Caco-2 (cell line): Measurements from ENCODE around the gene DAB1. TPM values are rescaled to one million over a fixed set of nuclear protein-coding genes. Genes with fewer than 3 reads are reported as not detected.

ENCODE experiments used
- BruUV-seq: library from RNA; stranded (reverse); fragments of 400-500 nt; replicated peaks from 2 replicates; lab custom pipeline; 2021; lab: Mats Ljungman, UMichigan
- CTCF ChIA-PET: fragments of 300-600 bp; sonication (Branson Sonifier 250); formaldehyde crosslinking; loops from one replicate; lab custom pipeline; 2022; ENCODE audit warnings: antibody characterized with exemption; lab: Charles Lee
- POLR2A ChIA-PET: fragments of 300-600 bp; sonication (Branson Sonifier 250); formaldehyde crosslinking; loops from one replicate; lab custom pipeline; 2022; ENCODE audit warnings: antibody characterized with exemption; lab: Charles Lee
- DNase-seq, 2 experiments: peaks; one replicate each; pipeline versions ENCODE4 v3.0.0 to v3.0.0-alpha.2; 2020 to 2022
- H3K27me3 ChIP-seq: replicated peaks from 2 replicates; pipeline ENCODE4 v1.6.0; 2011; ENCODE audit warnings: low read length; ENCODE audit not compliant: control insufficient read depth, insufficient read depth
- H3K36me3 ChIP-seq: 2 replicates; pipeline ENCODE4 v1.5.1; 2011; ENCODE audit warnings: low read length; ENCODE audit not compliant: control insufficient read depth, insufficient read depth
- H3K4me1 ChIP-seq: fragments of 250-450 bp; sonication (Bioruptor Pico); 2 replicates; pipeline ENCODE4 v1.5.1; 2020; ENCODE audit warnings: mild to moderate bottlenecking
- H3K4me3 ChIP-seq: 2 replicates; pipeline ENCODE4 v1.5.1; 2011; ENCODE audit warnings: low read depth, mild to moderate bottlenecking, control low read depth, low read length
- H3K9me3 ChIP-seq: fragments of 250-450 bp; sonication (Bioruptor Pico); 2 replicates; pipeline ENCODE4 v1.5.1; 2020; ENCODE audit warnings: mild to moderate bottlenecking, moderate library complexity
- H3K27ac Mint-ChIP-seq: one replicate; pipeline ENCODE4 v1.8.0; 2022; ENCODE audit warnings: mixed read lengths; ENCODE audit not compliant: unreplicated experiment
- H3K27me3 Mint-ChIP-seq: one replicate; pipeline ENCODE4 v1.8.0; 2022; ENCODE audit warnings: mixed read lengths; ENCODE audit not compliant: insufficient read depth, unreplicated experiment
- H3K36me3 Mint-ChIP-seq: one replicate; pipeline ENCODE4 v1.8.0; 2022; ENCODE audit warnings: mild to moderate bottlenecking, mixed read lengths; ENCODE audit not compliant: insufficient read depth, unreplicated experiment
- H3K4me1 Mint-ChIP-seq: one replicate; pipeline ENCODE4 v1.8.0; 2022; ENCODE audit warnings: low read depth, mixed read lengths; ENCODE audit not compliant: unreplicated experiment
- H3K4me3 Mint-ChIP-seq: one replicate; pipeline ENCODE4 v1.8.0; 2022; ENCODE audit warnings: mild to moderate bottlenecking, moderate library complexity, mixed read lengths; ENCODE audit not compliant: unreplicated experiment
- H3K9me3 Mint-ChIP-seq: one replicate; pipeline ENCODE4 v1.8.0; 2022; ENCODE audit warnings: mixed read lengths; ENCODE audit not compliant: unreplicated experiment
- intact Hi-C: fragments of 100-400 bp; cut with micrococcal nuclease; formaldehyde crosslinking; loops from one replicate; pipeline ENCODE4 v1.10.0; 2022; ENCODE audit not compliant: unreplicated experiment
- total RNA-seq: library from RNA; stranded (reverse); gene quantifications from 2 replicates; pipeline ENCODE4 v1.2.3, GENCODE V29; 2022
- TF ChIP-seq, protein P1 (sequence below), 2 experiments: fragments of 200-600 bp in 1 of 2; IDR thresholded peaks; 1 replicate in 1 of 2; 2 replicates in 1 of 2; pipeline versions ENCODE4 v1.5.1 to v1.8.0; 2011 to 2022; ENCODE audit warnings: antibody characterized with exemption in 1 of 2, control low read depth in 1 of 2, inconsistent platforms in 1 of 2, low read depth in 1 of 2, low read length in 1 of 2, mild to moderate bottlenecking in 1 of 2, moderate library complexity in 1 of 2; ENCODE audit not compliant: insufficient read depth in 1 of 2, severe bottlenecking in 1 of 2, unreplicated experiment in 1 of 2

DAB1 gene
- total RNA-seq, 1 experiment from 2014 or later, result 0.32 TPM

DNA sequence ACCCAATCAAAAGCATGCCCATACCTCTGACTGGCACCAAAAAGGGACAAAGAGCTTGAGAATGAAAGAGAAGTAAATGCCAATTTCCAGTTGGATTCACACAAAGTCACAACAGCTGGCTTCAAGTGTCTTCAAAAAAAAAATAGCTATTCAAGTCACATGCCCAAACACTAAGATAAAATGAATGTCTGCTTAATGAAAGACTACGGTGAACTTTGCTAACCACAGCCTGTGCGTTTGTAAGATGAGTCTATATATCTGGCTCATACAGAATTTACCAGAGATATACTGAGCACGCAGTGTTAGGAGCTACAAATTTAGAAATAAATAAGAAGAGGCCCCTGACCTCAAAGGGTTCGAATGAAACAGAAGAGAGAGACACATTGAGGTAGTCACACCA, 73.2 kb downstream of the DAB1 start:
- H3K27ac Mint-ChIP-seq, result no peak overlapping the region

DNA sequence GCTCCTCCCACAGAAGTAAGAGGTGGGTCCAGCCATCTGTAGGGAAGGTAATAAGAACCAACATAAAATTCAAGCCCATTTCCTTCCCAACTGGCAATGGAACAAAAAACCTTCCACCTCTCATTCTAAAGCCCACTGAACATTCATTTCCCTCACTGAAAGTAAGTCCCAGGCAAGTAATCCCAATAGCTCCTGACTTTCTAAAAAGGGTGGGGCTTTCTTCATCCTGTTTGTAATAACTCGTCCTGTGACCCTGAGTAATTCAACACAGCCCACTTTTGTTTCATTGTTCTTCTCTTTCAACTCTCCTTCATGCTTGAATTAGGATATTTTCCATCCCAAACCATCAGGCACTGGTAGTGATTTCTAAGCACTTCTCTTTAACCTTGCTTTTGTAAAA, 74.9 kb downstream of the DAB1 start:
- H3K36me3 Mint-ChIP-seq, result no peaks in the 10 kb centered on the region
- no peaks in the 10 kb centered on the region for H3K4me1 Mint-ChIP-seq
- no peak overlapping the region for H3K27ac Mint-ChIP-seq
- Histone ChIP-seq H3K27me3 (no peaks in the 10 kb centered on the region), H3K9me3 (no peaks in the 10 kb centered on the region), H3K4me1 (no peaks in the 10 kb centered on the region), H3K36me3 (no peaks in the 10 kb centered on the region), H3K4me3 (no peak overlapping the region)
- no peaks in the 10 kb centered on the region for H3K9me3 Mint-ChIP-seq
- H3K4me3 Mint-ChIP-seq, result no peak overlapping the region
- no peak for DNase-seq
- intact Hi-C loops, result no loop called here
- no peaks in the 10 kb centered on the region for H3K27me3 Mint-ChIP-seq
- ChIA-PET POLR2A (no interaction called here), CTCF (no interaction called here)
- TF ChIP-seq, protein P1, sequence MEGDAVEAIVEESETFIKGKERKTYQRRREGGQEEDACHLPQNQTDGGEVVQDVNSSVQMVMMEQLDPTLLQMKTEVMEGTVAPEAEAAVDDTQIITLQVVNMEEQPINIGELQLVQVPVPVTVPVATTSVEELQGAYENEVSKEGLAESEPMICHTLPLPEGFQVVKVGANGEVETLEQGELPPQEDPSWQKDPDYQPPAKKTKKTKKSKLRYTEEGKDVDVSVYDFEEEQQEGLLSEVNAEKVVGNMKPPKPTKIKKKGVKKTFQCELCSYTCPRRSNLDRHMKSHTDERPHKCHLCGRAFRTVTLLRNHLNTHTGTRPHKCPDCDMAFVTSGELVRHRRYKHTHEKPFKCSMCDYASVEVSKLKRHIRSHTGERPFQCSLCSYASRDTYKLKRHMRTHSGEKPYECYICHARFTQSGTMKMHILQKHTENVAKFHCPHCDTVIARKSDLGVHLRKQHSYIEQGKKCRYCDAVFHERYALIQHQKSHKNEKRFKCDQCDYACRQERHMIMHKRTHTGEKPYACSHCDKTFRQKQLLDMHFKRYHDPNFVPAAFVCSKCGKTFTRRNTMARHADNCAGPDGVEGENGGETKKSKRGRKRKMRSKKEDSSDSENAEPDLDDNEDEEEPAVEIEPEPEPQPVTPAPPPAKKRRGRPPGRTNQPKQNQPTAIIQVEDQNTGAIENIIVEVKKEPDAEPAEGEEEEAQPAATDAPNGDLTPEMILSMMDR (IDR thresholded peaks at IDR 0.05; ENCODE audit: insufficient read depth in 1 of 2, low read depth in 1 of 2, low read length in 1 of 2, severe bottlenecking in 1 of 2, unreplicated experiment in 1 of 2), result no peak
- BruUV-seq, result no TSS peak

More for the DNA sequence above, 73.2 kb downstream of the DAB1 start:
- no peaks in the 10 kb centered on the region for H3K36me3 ChIP-seq
- no peak overlapping the region for H3K4me3 ChIP-seq
- no peaks in the 10 kb centered on the region for H3K27me3 ChIP-seq
- Mint-ChIP-seq H3K36me3 (no peaks in the 10 kb centered on the region), H3K27me3 (no peaks in the 10 kb centered on the region), H3K9me3 (no peaks in the 10 kb centered on the region), H3K4me1 (no peaks in the 10 kb centered on the region), H3K4me3 (no peak overlapping the region)
- intact Hi-C loops, result no loop called here
- TF ChIP-seq, protein P1 (IDR thresholded peaks at IDR 0.05; ENCODE audit: insufficient read depth in 1 of 2, low read depth in 1 of 2, low read length in 1 of 2, severe bottlenecking in 1 of 2, unreplicated experiment in 1 of 2), result no peak
- no peak for DNase-seq
- BruUV-seq, result no TSS peak
- H3K4me1 ChIP-seq, result no peaks in the 10 kb centered on the region
- ChIA-PET CTCF (no interaction called here), POLR2A (interaction anchor here (0.6 kb wide), 1 partner anchor 136 kb away, joined by 3 read pairs; no protein-coding TSS in a partner anchor)
- no peaks in the 10 kb centered on the region for H3K9me3 ChIP-seq

DNA sequence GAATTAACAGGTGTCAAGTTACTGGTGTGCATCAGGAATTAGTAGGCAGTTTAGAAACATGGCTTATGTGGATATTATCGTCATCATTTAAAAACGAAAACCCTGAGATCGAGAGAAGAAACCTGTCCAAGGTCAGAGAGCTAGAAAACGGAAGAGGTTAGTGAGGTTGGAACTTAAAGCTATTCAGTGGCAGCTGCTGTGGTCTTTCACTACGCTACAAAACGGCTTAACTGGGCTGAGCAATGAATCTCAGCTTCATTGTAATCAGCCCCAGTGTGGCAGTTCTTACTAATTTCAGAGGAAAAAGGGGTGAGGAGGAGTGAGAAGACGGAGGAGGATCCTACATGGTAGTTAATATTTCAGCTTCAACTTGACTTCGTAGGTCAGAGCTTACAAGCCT, 77.9 kb downstream of the DAB1 start:
- Mint-ChIP-seq H3K9me3 (no peaks in the 10 kb centered on the region), H3K27ac (no peak overlapping the region), H3K4me3 (no peak overlapping the region), H3K4me1 (no peaks in the 10 kb centered on the region), H3K36me3 (no peaks in the 10 kb centered on the region), H3K27me3 (no peaks in the 10 kb centered on the region)
- no TSS peak for BruUV-seq
- Histone ChIP-seq H3K36me3 (no peaks in the 10 kb centered on the region), H3K9me3 (no peaks in the 10 kb centered on the region), H3K27me3 (no peaks in the 10 kb centered on the region), H3K4me3 (no peak overlapping the region), H3K4me1 (no peaks in the 10 kb centered on the region)
- CTCF ChIA-PET, result no interaction called here
- DNase-seq, result no peak
- intact Hi-C loops, result no loop called here
- TF ChIP-seq, protein P1 (IDR thresholded peaks at IDR 0.05; ENCODE audit: insufficient read depth in 1 of 2, low read depth in 1 of 2, low read length in 1 of 2, severe bottlenecking in 1 of 2, unreplicated experiment in 1 of 2), result no peak
- POLR2A ChIA-PET, result no interaction called here
